Muscle of leg (tissue), 11 donors: ENCODE data around the gene TBXAS1. TPM values are rescaled to one million over a fixed set of nuclear protein-coding genes. Genes with fewer than 3 reads are reported as not detected.

Experiments used
- DNase-seq: peaks from one replicate; pipeline ENCODE4 v3.0.0; 2013
- H3K27ac ChIP-seq: one replicate; pipeline ENCODE4 v1.5.1; 2013; ENCODE audit warnings: mild to moderate bottlenecking, low read length, control low read depth
- H3K27me3 ChIP-seq: one replicate; pipeline ENCODE4 v1.6.1; 2013; ENCODE audit warnings: low read length; ENCODE audit not compliant: control insufficient read depth, insufficient read depth
- H3K36me3 ChIP-seq: one replicate; pipeline ENCODE4 v1.6.1; 2013; ENCODE audit warnings: low read length; ENCODE audit not compliant: control insufficient read depth, insufficient read depth
- H3K4me1 ChIP-seq: one replicate; pipeline ENCODE4 v1.6.1; 2013; ENCODE audit warnings: low read length; ENCODE audit not compliant: control insufficient read depth, insufficient read depth
- H3K4me3 ChIP-seq: one replicate; pipeline ENCODE4 v1.5.1; 2013; ENCODE audit warnings: low read length, control low read depth
- H3K9me3 ChIP-seq: replicated peaks from 2 replicates; pipeline ENCODE4 v1.6.1; 2013; ENCODE audit warnings: low read depth, low read length; ENCODE audit not compliant: control insufficient read depth
- whole genome bisulfite sequencing: methylation state at CpG from one replicate; pipeline ENCODE4 v1.1.5; 2013; ENCODE audit warnings: missing lambda C conversion rate; ENCODE audit not compliant: insufficient coverage; 5-methylcytosine and 5-hydroxymethylcytosine counted together
- polyA plus RNA-seq, 8 donors: library from polyadenylated mRNA; unstranded; fragments of 120-200 nt; gene quantifications; one replicate each; pipeline versions ENCODE4 v1.2.1 to v1.2.3, GENCODE V29; 2013; ENCODE audit warnings: inconsistent platforms in 1 of 8, low replicate concordance in 1 of 8; ENCODE audit not compliant: insufficient read length in 8 of 8, insufficient read depth in 1 of 8
- total RNA-seq: library from RNA; stranded (reverse); fragments of 120-200 nt; gene quantifications from one replicate; pipeline ENCODE4 v1.2.4, GENCODE V29; 2013

The TBXAS1 gene
- total and polyA plus RNA-seq, 9 donors, result 2.6 to 4.5 (median 3.4) TPM

- Histone ChIP-seq H3K36me3 (no peaks in the 10 kb centered on the region), H3K4me3 (no peak overlapping the region), H3K4me1 (no peaks in the 10 kb centered on the region), H3K9me3 (no peaks in the 10 kb centered on the region), H3K27ac (no peak overlapping the region), H3K27me3 (peaks cover 2% of the 10 kb centered on the region)
- no CpG with 5 or more reads among the region's 1 CpG for WGBS
- no peak for DNase-seq
Measured at GRCh38 chr7:139804571-139804970, 24.5 kb upstream of the TBXAS1 start.

- Histone ChIP-seq H3K36me3 (no peaks in the 10 kb centered on the region), H3K4me3 (no peak overlapping the region), H3K27ac (no peak overlapping the region), H3K4me1 (no peaks in the 10 kb centered on the region), H3K27me3 (no peaks in the 10 kb centered on the region), H3K9me3 (no peaks in the 10 kb centered on the region)
- WGBS, result 57% methylated on average over 2 of the region's 3 CpGs
- DNase-seq, result no peak
Measured at GRCh38 chr7:139807009-139807408, 22.1 kb upstream of the TBXAS1 start.

GRCh38 chr7:139808427-139808826, 20.6 kb upstream of the TBXAS1 start:
- Histone ChIP-seq H3K9me3 (no peaks in the 10 kb centered on the region), H3K27me3 (no peaks in the 10 kb centered on the region), H3K27ac (no peak overlapping the region), H3K4me3 (no peak overlapping the region), H3K4me1 (no peaks in the 10 kb centered on the region), H3K36me3 (no peaks in the 10 kb centered on the region)
- WGBS, result 56% methylated on average over 3 of the region's 3 CpGs
- DNase-seq, result no peak

- H3K4me1 ChIP-seq, result no peaks in the 10 kb centered on the region
- H3K27ac ChIP-seq, result no peak overlapping the region
- no peak overlapping the region for H3K4me3 ChIP-seq
- H3K9me3 ChIP-seq, result no peaks in the 10 kb centered on the region
- no peaks in the 10 kb centered on the region for H3K36me3 ChIP-seq
- no peak for DNase-seq
- no peaks in the 10 kb centered on the region for H3K27me3 ChIP-seq
Measured at GRCh38 chr7:139808846-139809442, 20.1 kb upstream of the TBXAS1 start.

GRCh38 chr7:139811066-139811465, 18.0 kb upstream of the TBXAS1 start:
- no peaks in the 10 kb centered on the region for H3K9me3 ChIP-seq
- no peak for DNase-seq
- WGBS, result 14% methylated on average over 1 of the region's 2 CpGs

GRCh38 chr7:139813151-139813550, 15.9 kb upstream of the TBXAS1 start:
- WGBS, result no CpG with 5 or more reads among the region's 6 CpGs
- Histone ChIP-seq H3K36me3 (no peaks in the 10 kb centered on the region), H3K4me1 (no peaks in the 10 kb centered on the region), H3K4me3 (no peak overlapping the region), H3K9me3 (no peaks in the 10 kb centered on the region), H3K27me3 (peaks cover 2% of the 10 kb centered on the region), H3K27ac (no peak overlapping the region)
- DNase-seq, result no peak

More at GRCh38 chr7:139811066-139811465, 18.0 kb upstream of the TBXAS1 start:
- H3K36me3 ChIP-seq, result no peaks in the 10 kb centered on the region
- H3K4me1 ChIP-seq, result no peaks in the 10 kb centered on the region
- no peak overlapping the region for H3K4me3 ChIP-seq
- no peaks in the 10 kb centered on the region for H3K27me3 ChIP-seq
- no peak overlapping the region for H3K27ac ChIP-seq

GRCh38 chr7:139813689-139814088, 15.4 kb upstream of the TBXAS1 start:
- no peaks in the 10 kb centered on the region for H3K9me3 ChIP-seq
- no peak overlapping the region for H3K4me3 ChIP-seq
- H3K27me3 ChIP-seq, result peaks cover 2% of the 10 kb centered on the region
- WGBS, result no CpG with 5 or more reads among the region's 2 CpGs
- DNase-seq, result no peak
- H3K36me3 ChIP-seq, result no peaks in the 10 kb centered on the region
- no peak overlapping the region for H3K27ac ChIP-seq
- no peaks in the 10 kb centered on the region for H3K4me1 ChIP-seq

- Histone ChIP-seq H3K9me3 (no peaks in the 10 kb centered on the region), H3K4me3 (no peak overlapping the region), H3K27me3 (peaks cover 2% of the 10 kb centered on the region), H3K36me3 (no peaks in the 10 kb centered on the region), H3K4me1 (no peaks in the 10 kb centered on the region), H3K27ac (no peak overlapping the region)
- WGBS, result 98% methylated on average over 8 of the region's 10 CpGs
- no peak for DNase-seq
Measured at GRCh38 chr7:139817249-139817648, 11.8 kb upstream of the TBXAS1 start.

GRCh38 chr7:139820089-139820488, 9.0 kb upstream of the TBXAS1 start:
- WGBS, result 82% methylated on average over 4 of the region's 4 CpGs
- peaks cover 7% of the 10 kb centered on the region for H3K27me3 ChIP-seq

GRCh38 chr7:139821349-139822105, 7.5 kb upstream of the TBXAS1 start:
- Histone ChIP-seq H3K4me1 (no peaks in the 10 kb centered on the region), H3K4me3 (no peak overlapping the region), H3K9me3 (no peaks in the 10 kb centered on the region), H3K36me3 (no peaks in the 10 kb centered on the region), H3K27ac (no peak overlapping the region), H3K27me3 (peaks cover 10% of the 10 kb centered on the region)
- WGBS, result 68% methylated on average over 9 of the region's 14 CpGs
- DNase-seq, result no peak

More at GRCh38 chr7:139820089-139820488, 9.0 kb upstream of the TBXAS1 start:
- DNase-seq, result no peak
- no peaks in the 10 kb centered on the region for H3K36me3 ChIP-seq
- no peak overlapping the region for H3K27ac ChIP-seq
- no peak overlapping the region for H3K4me3 ChIP-seq
- H3K9me3 ChIP-seq, result no peaks in the 10 kb centered on the region
- H3K4me1 ChIP-seq, result no peaks in the 10 kb centered on the region
